Measurements from ENCODE around the gene GAREM2.

Gene GAREM2

DNA sequence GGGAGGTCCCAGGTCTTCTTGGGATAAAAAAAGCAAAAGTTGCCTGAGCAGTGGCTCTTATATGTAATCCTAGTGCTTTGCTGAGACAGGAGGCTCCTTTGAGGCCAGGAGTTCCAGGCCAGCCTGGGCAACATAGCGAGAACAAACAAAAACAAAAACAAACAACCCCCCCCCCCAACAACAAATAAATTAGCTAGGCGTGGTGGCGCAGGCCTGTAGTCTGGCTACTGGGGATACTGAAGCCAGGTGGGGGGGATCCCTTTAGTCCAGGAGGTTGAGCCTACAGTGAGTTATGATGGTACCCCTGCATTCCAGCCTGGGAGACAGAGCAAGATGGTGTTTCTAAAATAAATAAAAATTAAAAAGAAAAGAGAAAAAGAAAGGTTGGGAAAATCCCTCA, 5.4 kb downstream of the GAREM2 start:
- peak overlapping the region; percentile 64 for H3K4me2 ChIP-seq (ENCODE audit: low read length)

GRCh38 chr2:26178746-26179436, 6.0 kb downstream of the GAREM2 start:
- no peaks in the 10 kb centered on the region for H3K9me2 ChIP-seq (replicated peaks; ENCODE audit: control insufficient read depth, low read length)
- peak overlapping the region; percentile 62 for H3K4me3 ChIP-seq (ENCODE audit: low read length)
- H3K4me1 ChIP-seq (ENCODE audit: control insufficient read depth, low read length), result peaks cover 8% of the 10 kb centered on the region
- no peaks in the 10 kb centered on the region for H3F3A ChIP-seq (ENCODE audit: control insufficient read depth, insufficient read depth)
- H4K20me1 ChIP-seq (ENCODE audit: control insufficient read depth, insufficient read depth, low read depth, low read length), result no peaks in the 10 kb centered on the region
- no peaks in the 10 kb centered on the region for H3K79me2 ChIP-seq (ENCODE audit: control insufficient read depth, low read length)
- TF ChIP-seq EZH2phosphoT487 (IDR thresholded peaks at IDR 0.05; ENCODE audit: borderline replicate concordance, low read length) (peak; percentile 13; the same call in 1 of the 2 replicates), CTCF (IDR thresholded peaks at IDR 0.05; ENCODE audit: low read depth, low read length, poor library complexity, severe bottlenecking) (no peak)
- peaks cover 23% of the 10 kb centered on the region for H3K27me3 ChIP-seq (ENCODE audit: control insufficient read depth, low read length)
- H3K9me3 ChIP-seq (ENCODE audit: control insufficient read depth, insufficient read depth, low read length), result no peaks in the 10 kb centered on the region
- peak overlapping the region; percentile 64 for H3K4me2 ChIP-seq (ENCODE audit: low read length)
- H3K27ac ChIP-seq (ENCODE audit: low read depth, low read length), result no peak overlapping the region
- no peaks in the 10 kb centered on the region for H3K36me3 ChIP-seq (ENCODE audit: control insufficient read depth, low read length)

More for the DNA sequence above, 5.4 kb downstream of the GAREM2 start:
- H3K9me3 ChIP-seq (ENCODE audit: control insufficient read depth, insufficient read depth, low read length), result no peaks in the 10 kb centered on the region
- no peak overlapping the region for H3K27ac ChIP-seq (ENCODE audit: low read depth, low read length)
- H4K20me1 ChIP-seq (ENCODE audit: control insufficient read depth, insufficient read depth, low read depth, low read length), result no peaks in the 10 kb centered on the region
- peaks cover 8% of the 10 kb centered on the region for H3K4me1 ChIP-seq (ENCODE audit: control insufficient read depth, low read length)
- H3K36me3 ChIP-seq (ENCODE audit: control insufficient read depth, low read length), result no peaks in the 10 kb centered on the region
- H3F3A ChIP-seq (ENCODE audit: control insufficient read depth, insufficient read depth), result no peaks in the 10 kb centered on the region
- H3K27me3 ChIP-seq (ENCODE audit: control insufficient read depth, low read length), result peaks cover 27% of the 10 kb centered on the region
- no peaks in the 10 kb centered on the region for H3K9me2 ChIP-seq (replicated peaks; ENCODE audit: control insufficient read depth, low read length)
- H3K79me2 ChIP-seq (ENCODE audit: control insufficient read depth, low read length), result no peaks in the 10 kb centered on the region
- TF ChIP-seq CTCF (IDR thresholded peaks at IDR 0.05; ENCODE audit: low read depth, low read length, poor library complexity, severe bottlenecking) (no peak), EZH2phosphoT487 (IDR thresholded peaks at IDR 0.05; ENCODE audit: borderline replicate concordance, low read length) (no peak)
- peak overlapping the region; percentile 62; the same call in 1 of the 2 replicates for H3K4me3 ChIP-seq (ENCODE audit: low read length)

DNA sequence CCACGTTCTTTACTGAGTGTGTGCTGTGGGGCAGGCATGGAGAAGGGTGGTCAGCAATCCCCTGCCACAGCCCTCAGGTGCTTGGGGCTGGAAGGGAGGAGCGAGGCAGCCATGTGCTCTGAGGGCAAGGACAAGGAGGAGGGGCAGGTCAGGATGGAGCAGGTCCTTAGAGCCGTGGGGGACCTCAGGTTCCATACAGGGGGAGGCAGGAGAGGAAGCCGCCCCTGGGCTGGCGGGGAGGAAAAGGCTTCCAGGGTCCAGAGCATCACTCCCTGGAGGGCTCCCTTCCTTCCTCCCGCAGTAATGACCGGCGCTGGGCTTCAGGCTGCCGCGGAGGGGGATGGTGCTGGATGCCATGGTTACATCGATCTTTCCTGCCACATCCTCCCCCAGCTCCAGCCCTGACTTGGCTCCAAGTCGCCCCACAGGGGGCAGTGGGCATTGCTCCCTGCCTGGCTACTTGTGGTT, 6.6 kb downstream of the GAREM2 start:
- peak overlapping the region; percentile 62 for H3K4me3 ChIP-seq (ENCODE audit: low read length)

More for the DNA sequence above, 6.6 kb downstream of the GAREM2 start:
- Histone ChIP-seq H4K20me1 (ENCODE audit: control insufficient read depth, insufficient read depth, low read depth, low read length) (no peaks in the 10 kb centered on the region), H3K36me3 (ENCODE audit: control insufficient read depth, low read length) (no peaks in the 10 kb centered on the region), H3K9me3 (ENCODE audit: control insufficient read depth, insufficient read depth, low read length) (no peaks in the 10 kb centered on the region), H3K4me2 (ENCODE audit: low read length) (peak overlapping the region; percentile 64), H3K4me1 (ENCODE audit: control insufficient read depth, low read length) (peaks cover 8% of the 10 kb centered on the region), H3K79me2 (ENCODE audit: control insufficient read depth, low read length) (no peaks in the 10 kb centered on the region), H3K27me3 (ENCODE audit: control insufficient read depth, low read length) (peaks cover 18% of the 10 kb centered on the region), H3K9me2 (replicated peaks; ENCODE audit: control insufficient read depth, low read length) (no peaks in the 10 kb centered on the region), H3F3A (ENCODE audit: control insufficient read depth, insufficient read depth) (no peaks in the 10 kb centered on the region), H3K27ac (ENCODE audit: low read depth, low read length) (no peak overlapping the region)
- TF ChIP-seq CTCF (IDR thresholded peaks at IDR 0.05; ENCODE audit: low read depth, low read length, poor library complexity, severe bottlenecking), result no peak
- TF ChIP-seq EZH2phosphoT487 (IDR thresholded peaks at IDR 0.05; ENCODE audit: borderline replicate concordance, low read length), result no peak
